Measurements from ENCODE around the gene C20orf96.

GRCh38 chr20:278181-278580 is 12.4 kb downstream of the C20orf96 start:
- no peak for TF ChIP-seq CTCF (IDR thresholded peaks at IDR 0.05)
- TF ChIP-seq POLR2A (IDR thresholded peaks at IDR 0.05): no peak

Data from ovary (tissue), 3 donors.